AG09319 (cell line): ENCODE results near the gene MACO1.

Source experiments
- DNase-seq: peaks from one replicate; pipeline ENCODE4 v3.0.0-alpha.2; 2010; ENCODE audit warnings: low read depth; ENCODE audit errors: extremely low read depth
- TF ChIP-seq, protein P1 (sequence below): IDR thresholded peaks from 2 replicates; pipeline ENCODE4 v1.5.1; 2011; ENCODE audit warnings: low read depth, mild to moderate bottlenecking, inconsistent platforms, low read length, moderate library complexity

MACO1 gene

DNA sequence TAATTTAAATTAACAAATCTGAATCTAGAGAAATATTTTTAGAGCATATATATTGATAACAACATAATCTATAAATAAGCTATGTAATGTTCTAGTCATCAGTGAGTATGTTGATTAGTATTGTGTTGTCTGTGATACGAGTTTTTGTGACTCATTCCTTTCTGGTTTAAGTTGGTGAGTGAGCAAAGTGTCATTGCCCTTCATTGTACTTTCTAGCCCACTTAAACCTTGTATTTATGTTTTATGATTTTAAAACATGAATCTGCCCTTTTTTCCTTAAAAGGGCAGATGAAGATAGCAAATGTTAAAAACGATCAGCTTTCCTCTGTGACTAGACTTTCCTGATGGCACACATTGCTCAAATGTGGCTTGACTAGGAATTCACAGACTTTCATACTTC lies 38.5 kb downstream of the MACO1 start:
- no peak for DNase-seq
- TF ChIP-seq, protein P1, sequence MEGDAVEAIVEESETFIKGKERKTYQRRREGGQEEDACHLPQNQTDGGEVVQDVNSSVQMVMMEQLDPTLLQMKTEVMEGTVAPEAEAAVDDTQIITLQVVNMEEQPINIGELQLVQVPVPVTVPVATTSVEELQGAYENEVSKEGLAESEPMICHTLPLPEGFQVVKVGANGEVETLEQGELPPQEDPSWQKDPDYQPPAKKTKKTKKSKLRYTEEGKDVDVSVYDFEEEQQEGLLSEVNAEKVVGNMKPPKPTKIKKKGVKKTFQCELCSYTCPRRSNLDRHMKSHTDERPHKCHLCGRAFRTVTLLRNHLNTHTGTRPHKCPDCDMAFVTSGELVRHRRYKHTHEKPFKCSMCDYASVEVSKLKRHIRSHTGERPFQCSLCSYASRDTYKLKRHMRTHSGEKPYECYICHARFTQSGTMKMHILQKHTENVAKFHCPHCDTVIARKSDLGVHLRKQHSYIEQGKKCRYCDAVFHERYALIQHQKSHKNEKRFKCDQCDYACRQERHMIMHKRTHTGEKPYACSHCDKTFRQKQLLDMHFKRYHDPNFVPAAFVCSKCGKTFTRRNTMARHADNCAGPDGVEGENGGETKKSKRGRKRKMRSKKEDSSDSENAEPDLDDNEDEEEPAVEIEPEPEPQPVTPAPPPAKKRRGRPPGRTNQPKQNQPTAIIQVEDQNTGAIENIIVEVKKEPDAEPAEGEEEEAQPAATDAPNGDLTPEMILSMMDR: no peak

DNA sequence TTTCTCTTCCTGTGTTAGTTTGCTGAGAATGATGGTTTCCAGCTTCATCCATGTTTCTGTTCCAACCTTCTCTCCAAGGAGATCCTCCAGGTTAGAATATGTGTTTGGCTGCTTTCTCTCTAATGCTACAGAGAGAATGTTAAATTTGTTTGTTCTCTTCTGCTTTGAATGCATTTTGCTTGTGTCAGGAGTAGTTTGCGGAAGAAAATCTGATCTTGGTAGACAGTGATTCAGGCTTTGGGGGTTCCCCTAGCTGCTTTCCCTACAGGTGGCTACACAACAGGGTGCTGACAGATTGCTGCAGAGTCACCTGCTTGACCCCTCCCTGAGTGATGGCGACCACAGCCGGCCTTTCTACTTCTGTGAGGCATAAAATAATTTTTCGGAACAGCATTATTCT lies 41.8 kb downstream of the MACO1 start:
- DNase-seq: no peak
- TF ChIP-seq, protein P1: no peak

DNA sequence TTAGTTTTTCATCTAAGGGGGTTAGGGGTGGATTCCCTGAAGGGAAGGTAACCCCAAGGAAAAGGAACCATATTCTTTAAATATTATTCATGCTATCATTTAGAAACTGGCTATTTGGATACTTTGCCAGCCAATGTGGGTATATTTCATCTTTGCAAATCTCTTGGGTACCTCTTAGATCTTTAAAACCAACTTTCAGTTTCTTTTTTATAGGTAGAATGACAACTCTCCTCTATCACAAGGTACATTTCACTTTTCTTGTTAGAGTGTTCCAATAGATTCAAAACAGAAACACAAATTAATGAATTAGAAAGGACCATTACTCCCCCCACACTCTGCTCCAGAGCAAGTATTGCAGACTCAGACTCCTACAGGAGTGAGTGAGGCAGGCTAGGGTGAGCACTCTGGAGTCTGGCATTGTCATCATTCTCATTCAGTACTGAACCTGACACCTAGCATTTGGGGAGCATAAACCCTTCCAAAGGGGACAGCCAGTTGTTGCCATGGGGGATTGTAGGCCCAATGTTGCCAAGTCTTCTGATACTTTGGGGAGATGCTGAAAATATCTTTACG lies 43.0 kb downstream of the MACO1 start:
- DNase-seq: no peak
- TF ChIP-seq, protein P1: no peak

DNA sequence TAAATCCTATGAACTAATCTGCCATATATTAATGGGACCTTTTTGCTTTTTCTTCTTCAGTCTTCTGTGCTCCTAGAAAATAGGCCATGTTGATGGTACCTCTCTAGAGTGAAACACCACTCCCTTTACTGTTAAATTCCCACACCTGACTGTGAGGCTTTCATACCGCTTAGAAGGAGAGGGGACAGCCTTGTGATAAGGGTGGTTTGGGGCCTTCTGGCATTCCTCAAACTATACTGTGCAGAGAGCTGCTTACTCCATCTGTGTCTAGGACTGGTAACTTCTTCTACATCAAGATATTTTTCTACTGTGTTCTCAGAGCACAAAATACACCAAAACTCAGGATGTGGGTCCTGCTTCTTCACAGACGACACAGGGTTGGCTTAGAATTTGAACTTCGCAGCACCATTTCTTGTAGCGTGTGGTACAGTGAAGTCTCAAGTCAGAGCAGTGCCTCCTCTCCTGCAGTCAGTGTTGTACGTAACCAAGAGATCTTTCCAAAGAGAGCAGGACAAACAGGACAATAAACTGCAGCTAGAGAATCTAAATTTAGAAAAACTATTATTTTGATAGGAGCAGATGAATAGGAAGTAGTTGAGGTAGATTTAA lies 43.8 kb downstream of the MACO1 start:
- no peak for DNase-seq
- TF ChIP-seq, protein P1: no peak

DNA sequence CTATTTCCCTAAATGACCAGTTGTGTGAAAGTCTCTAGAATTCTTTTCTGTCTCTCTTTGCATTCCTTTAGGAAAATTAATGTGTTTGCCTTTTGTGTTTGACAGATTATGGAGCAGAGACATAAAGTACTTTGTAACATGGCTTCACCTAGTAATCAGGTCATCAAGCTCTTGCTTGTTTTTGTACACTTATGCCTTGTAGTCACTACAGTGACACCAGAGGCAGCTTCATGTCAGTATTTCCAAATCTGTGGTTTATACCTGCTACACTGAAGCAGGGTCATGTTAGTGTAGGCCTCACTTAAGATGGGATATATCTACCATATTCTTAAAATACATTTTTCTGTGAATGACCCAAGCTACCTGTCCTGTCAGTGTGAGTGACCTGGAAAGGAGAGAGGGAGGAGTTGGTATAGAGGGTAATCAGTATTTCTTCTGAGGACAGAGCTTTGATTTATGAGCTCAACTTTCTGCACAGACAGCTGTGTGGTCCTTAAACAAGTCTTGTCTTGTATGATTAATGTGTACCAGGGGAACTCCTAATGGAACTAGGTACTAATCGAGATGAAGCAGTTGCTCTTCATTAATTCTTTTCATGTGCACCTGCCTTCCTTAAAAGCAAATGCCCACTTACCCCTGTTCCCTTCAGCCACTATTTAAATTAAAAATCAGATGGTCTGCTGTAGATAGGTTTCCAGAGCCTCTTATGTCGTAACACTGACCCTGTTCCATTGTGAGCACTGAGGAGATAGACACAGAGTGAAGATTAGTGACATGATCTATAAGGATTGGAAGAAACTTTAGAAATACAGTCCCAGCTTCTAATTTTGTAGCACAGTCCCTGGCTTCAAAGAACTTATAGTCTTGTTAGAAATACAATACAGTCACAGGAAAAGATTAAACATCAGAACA lies 45.7 kb downstream of the MACO1 start:
- DNase-seq: no peak
- TF ChIP-seq, protein P1: no peak

DNA sequence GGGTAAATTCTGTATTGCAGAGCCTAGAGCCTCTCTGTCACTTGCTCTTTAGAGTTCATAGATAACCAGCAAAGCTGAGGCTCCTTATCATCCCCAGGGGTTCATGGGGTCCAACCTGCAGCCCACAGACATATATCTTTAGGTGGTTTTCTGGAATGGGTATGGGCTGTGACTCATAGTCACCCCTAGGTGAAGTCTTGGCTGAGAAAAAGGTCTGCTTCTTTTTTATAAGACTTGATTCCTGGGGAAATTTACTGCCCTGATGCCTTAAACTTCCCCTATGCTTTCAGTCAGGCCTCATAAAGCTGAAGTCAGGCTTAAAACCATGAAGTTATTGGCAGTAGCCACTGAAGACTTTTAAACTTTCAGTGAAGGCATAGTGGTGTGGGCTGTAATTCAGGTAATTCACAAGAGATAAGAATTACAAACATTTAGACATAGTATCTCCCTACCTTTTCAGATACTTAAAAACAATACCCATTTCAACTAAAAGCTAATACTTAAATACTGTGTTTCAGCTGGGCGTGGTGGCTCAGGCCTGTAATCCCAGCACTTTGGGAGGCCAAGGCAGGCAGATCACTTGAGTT lies 46.8 kb downstream of the MACO1 start:
- TF ChIP-seq, protein P1: no peak
- DNase-seq: no peak
